ENCODE results near the gene G6PC3. TPM values are rescaled to one million over a fixed set of nuclear protein-coding genes. Genes with fewer than 3 reads are reported as not detected.
A peak's percentile ranks its signal among the peaks of the same experiment; 100 is the strongest.

The G6PC3 gene
- polyA plus RNA-seq, 1 donor = 39.3 TPM

GRCh38 chr17:44061446-44061845 is 9.1 kb upstream of the G6PC3 start:
- DNase-seq = no peak

DNA sequence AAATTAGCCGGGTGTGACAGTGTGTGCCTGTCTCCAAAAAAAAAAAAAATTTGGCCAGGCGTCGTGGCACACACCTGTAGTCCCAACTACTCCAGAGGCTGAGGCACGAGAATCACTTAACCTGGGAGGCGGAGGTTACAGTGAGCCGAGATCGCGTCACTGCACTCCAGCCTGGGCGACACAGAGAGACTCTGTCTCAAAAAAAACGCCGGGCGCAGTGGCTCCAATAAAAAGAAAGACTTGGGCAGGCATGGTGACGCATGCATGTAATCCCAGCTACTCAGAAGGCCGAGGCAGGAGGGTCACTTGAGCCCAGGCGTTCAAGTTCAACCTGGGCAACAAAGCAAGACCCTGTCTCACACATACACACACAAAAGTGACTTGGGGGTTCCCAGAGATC is 7.7 kb upstream of the G6PC3 start:
- DNase-seq = no peak

DNA sequence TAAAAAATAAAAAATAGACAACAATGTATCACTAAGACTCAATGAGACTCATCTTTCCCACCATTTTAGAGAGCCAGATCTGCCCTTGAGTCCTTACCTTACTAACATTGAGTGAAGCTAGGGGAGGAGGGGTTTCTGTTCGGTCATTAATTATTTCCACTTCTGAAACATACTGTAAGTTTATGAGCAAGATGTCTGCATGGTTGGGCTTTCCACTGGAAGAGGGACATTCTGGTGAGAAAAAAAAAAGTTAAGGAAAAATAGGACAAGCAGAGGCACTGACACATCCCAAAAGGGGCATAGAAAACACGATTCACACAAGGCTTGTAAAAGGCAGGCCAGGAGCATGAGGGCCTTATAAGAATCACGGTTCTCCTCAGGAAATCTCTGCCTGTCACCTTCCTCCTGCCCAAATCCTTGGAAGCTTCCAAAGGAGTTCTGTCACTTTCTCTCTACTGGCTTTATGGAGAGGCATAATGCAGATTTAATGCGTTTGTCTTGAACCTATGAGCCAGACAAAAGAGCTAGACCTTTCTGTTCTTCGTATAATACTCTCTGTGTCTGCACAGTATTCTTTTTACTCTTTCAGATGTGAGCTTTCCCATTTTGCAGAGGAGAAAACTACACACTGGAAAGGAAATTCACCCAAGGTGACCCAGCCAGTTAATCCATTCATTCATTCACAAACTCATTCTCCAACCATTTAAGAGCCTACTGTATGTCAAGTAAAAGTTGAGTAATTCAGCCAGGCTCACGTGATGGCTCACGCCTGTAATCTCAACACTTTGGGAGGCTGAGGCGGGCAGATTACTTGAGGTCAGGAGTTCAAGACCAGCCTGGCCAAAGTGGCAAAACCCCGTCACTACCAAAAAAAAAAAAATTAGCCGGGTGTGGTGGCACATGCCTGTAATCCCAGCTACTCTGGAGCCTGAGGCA is 6.6 kb upstream of the G6PC3 start:
- no peak for DNase-seq

- DNase-seq = no peak
Measured at GRCh38 chr17:44065668-44066203, 4.8 kb upstream of the G6PC3 start.

DNA sequence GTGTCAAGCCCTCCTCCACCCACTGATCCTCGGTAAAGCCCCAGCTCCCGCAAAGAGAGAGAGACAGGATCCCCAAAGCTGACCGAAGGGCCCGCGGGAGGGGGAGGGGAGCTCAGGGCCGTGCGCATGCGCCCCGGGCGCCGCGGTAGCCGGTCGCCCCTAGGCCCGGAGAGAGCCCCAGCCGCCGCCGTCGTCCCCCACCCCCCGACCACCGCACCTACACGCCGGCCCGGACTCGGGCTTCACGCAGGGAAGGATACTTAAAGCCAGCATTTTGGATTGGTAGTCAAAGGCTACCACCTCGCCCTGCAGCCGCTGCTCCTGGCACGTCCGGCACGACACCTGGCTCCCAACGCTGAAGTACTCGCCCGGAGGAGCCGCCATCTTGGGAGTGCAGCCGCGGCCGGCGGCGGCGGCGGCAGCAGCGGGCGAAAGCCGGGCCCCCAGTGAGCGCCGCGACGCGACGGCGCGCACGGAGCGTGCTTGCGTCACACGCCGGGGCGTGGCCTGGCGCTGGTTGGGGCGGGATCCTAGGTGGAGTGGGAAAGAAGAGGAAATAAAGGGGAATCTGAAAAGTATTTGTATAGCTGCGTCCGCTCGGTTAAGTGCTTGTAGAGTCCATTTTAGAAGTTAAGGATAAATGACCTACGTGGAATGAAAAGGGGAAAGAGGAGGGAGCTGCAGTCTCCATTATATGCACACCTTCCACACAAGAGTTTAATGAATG is 4.2 kb upstream of the G6PC3 start, which contains the start of gene LSM12:
LSM12 (minus strand) TSS at position 468 of the 727 bp plus-strand sequence; CDS start at position 384, 84 bp downstream.
- DNase-seq = peak; percentile 97

GRCh38 chr17:44067545-44067940 is 3.0 kb upstream of the G6PC3 start:
- DNase-seq = no peak

GRCh38 chr17:44069974-44070454 is 521 bp upstream of the G6PC3 start:
- no peak for DNase-seq

DNA sequence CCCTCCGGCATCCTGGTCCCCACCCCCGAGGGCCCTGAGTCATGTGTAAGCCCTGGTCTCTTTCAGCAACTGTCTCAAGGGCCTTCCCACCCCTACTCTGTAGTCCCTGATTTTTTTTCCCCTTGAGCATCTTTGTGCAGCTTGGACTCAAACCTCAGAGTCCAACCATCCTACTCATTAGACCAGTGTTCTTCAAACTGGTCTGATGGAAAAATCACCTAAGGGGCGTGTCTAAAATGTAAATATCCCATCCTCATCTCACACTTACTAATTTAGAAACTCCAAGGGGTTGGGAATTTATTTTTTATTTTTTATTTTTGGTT is 624 bp downstream of the G6PC3 start:
- DNase-seq = no peak

DNA sequence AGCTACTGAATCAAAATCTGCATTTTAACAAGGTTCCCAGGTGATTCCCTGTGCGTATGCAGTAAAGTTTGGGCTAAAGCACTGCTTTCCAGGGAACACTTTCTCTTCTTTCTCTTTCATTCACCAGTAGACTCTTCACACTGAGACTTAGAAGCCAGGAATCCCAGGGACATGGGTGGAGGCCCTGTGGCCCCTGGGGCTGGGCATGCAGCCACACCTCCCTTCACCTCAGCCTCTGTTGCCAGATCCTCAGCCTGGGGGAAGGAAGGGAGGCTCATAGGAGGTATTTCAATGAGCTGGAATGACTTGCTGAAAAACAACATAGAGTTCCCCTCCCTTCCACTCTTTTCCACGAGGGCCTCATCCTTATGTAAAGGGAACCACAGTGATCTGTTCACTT is 1.2 kb downstream of the G6PC3 start:
- no peak for DNase-seq

- no peak for DNase-seq
Measured at GRCh38 chr17:44074231-44074910, 3.8 kb downstream of the G6PC3 start.

DNA sequence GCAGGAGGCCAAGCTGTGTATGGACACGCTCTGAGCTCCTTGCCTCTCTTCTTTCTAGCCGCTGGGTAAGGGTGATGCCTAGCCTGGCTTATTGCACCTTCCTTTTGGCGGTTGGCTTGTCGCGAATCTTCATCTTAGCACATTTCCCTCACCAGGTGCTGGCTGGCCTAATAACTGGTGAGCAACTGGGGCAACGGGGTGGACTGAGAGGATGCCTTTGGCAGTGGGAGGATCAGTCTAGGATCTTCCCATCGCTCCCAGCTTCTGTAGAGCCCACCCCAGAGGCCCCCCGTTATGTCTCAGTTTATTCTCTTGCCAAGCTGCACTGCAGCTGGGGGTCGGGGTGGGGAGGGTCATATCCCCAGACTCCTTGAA is 4.4 kb downstream of the G6PC3 start:
- DNase-seq = no peak

DNA sequence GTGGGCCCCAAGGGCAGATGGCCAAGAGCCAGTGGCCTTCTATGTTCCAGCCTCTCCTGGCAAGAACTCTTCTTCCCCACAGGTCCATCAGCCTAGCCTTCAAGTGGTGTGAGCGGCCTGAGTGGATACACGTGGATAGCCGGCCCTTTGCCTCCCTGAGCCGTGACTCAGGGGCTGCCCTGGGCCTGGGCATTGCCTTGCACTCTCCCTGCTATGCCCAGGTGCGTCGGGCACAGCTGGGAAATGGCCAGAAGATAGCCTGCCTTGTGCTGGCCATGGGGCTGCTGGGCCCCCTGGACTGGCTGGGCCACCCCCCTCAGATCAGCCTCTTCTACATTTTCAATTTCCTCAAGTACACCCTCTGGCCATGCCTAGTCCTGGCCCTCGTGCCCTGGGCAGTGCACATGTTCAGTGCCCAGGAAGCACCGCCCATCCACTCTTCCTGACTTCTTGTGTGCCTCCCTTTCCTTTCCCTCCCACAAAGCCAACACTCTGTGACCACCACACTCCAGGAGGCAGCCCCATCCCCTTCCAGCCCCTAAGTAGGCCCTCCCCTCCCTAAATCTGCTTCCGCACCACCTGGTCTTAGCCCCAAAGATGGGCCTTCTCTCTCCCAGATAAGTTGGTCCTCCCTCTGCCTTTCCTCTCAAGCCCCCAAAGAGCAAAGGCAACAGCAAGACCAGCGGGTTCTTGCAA is 5.2 kb downstream of the G6PC3 start:
- no peak for DNase-seq

DNA sequence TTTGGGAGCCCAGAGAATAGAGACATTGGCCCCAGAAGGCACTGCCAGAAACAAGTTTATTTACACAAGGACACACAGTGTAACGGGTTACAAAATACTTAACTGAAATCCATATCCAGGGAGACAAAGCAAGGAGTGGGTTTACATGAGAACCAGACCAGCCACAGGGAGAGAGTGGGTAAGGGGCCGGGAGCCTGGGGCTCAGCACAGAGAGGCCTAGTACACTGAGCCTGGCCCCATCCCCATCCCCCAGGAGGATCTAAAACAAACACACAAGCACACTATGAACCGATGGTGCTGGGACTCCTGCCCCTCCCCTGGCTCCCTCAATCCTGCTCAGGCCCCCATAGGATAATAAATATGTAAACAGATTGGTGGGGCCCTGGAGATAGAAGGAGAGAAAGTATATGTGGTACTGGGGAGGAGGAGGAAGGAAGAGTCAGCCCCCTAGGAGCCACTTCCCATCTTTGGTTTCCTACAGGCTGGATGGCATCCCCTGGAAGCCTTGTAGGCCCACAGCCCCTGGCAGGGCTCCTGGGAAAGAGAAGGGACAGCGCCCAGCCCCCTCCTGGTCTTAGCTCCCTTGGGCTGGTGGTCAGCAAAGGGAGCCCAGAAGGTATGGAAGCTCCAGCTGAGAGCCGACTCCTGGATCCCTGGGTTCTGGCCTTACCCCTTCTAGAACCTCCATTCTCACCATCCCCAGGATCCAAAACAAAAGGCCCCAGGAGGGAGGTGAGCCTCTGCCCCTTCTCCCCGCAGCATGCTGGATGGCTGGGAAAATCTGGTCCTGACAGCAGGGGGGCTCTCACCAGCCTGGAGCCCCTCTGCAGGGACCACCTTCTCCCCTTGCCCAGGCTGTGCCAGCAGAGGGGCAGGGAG is 6.4 kb downstream of the G6PC3 start:
- no peak for DNase-seq

- DNase-seq = no peak
Measured at GRCh38 chr17:44077595-44077909, 7.0 kb downstream of the G6PC3 start.

GRCh38 chr17:44078412-44078811 is 7.9 kb downstream of the G6PC3 start:
- no peak for DNase-seq

DNA sequence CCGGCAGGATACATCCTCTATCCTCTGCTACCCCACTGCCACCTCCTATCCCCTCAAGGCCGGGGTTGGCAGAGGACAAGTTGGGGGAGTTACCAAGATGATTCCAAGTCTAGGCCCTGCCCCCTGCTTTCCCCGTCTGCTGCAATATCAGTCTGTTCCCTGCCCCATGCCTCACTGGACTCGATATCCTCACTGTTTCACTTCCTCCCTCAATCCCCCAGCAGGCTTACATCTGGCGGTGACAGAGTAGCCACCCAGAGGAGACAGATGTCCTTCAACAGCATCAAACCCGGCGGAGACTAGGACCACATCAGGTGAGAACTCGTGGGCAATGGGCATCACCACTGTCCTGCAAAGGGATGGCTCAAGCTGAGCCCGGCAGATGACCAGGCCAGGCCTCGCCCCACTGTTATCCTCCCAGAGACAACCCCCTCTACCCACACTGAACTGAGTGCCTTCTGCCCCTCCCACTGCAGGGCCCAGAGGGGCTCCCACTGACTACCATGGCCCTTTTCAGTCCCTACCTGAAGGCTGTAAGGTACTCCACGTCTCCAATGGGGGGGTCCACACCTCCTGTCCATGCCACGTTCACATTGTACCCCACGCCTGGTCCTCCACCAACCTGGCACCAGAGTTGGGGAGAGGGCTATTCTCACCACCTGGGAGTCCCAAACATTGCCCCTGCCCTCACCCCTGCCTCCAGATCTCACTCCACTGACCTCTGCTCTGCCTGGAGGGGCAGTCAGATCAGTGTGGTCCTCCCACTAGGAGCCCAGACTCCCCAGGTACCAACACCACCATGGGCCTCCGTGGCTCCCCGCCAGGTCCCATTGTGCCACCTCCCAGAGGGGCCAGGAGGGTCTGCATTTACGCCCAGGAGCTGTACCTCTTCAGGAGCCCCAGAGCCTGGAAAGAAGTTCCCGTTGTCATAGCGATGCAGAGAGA is 9.6 kb downstream of the G6PC3 start:
- no peak for DNase-seq

DNA sequence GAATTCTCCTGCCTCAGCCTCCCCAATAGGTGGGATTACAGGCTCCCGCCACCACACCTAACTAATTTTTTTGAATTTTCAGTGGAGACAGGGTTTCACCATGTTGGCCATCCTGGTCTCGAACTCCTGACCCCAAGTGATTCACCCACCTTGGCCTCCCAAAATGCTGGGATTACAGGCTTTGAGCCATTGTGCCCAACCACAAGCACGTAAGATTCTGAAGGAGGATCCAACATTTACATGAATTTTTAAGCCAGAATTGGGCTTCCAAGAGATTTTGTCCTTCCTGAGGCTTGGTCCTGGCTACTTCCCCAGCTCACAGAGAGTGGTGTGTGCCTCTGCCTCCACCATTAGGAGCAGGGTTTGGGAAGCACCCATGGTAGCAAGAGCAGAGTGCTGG is 11.1 kb downstream of the G6PC3 start:
- no peak for DNase-seq

GRCh38 chr17:44082256-44082927 is 11.9 kb downstream of the G6PC3 start:
- no peak for DNase-seq

- DNase-seq = no peak
Measured at GRCh38 chr17:44083250-44083849, 12.8 kb downstream of the G6PC3 start.
